Thymus (tissue), 11 donors: ENCODE data around the gene ST6GALNAC5. TPM values are rescaled to one million over a fixed set of nuclear protein-coding genes. Genes with fewer than 3 reads are reported as not detected.

Source experiments
- DNase-seq, 9 donors: peaks; one replicate each; pipeline ENCODE4 v3.0.0-alpha.2; 2013; ENCODE audit warnings: low spot score in 9 of 9, low read depth in 6 of 9, missing footprints in 1 of 9
- H3K27ac ChIP-seq, 2 donors: one replicate each; pipeline ENCODE4 v1.5.1; 2013; ENCODE audit warnings: control low read depth in 1 of 2, low read depth in 1 of 2, low read length in 1 of 2, mild to moderate bottlenecking in 1 of 2, moderate library complexity in 1 of 2
- H3K27me3 ChIP-seq, 2 donors: one replicate each; pipeline ENCODE4 v1.5.1; 2013; ENCODE audit warnings: low read length in 1 of 2; ENCODE audit not compliant: control insufficient read depth in 2 of 2, insufficient read depth in 1 of 2
- H3K36me3 ChIP-seq, 2 donors: one replicate each; pipeline ENCODE4 v1.5.1; 2013; ENCODE audit warnings: low read length in 1 of 2, mild to moderate bottlenecking in 1 of 2, moderate library complexity in 1 of 2; ENCODE audit not compliant: control insufficient read depth in 2 of 2, insufficient read depth in 2 of 2
- H3K4me1 ChIP-seq, 2 donors: one replicate each; pipeline ENCODE4 v1.5.1; 2013; ENCODE audit warnings: low read length in 2 of 2; ENCODE audit not compliant: control insufficient read depth in 2 of 2, insufficient read depth in 2 of 2
- H3K4me3 ChIP-seq, 2 donors: one replicate each; pipeline ENCODE4 v1.5.1; 2013; ENCODE audit warnings: low read length in 2 of 2, control low read depth in 1 of 2, mild to moderate bottlenecking in 1 of 2
- H3K9me3 ChIP-seq, 2 donors: one replicate each; pipeline ENCODE4 v1.5.1; 2013; ENCODE audit warnings: low read length in 1 of 2, mild to moderate bottlenecking in 1 of 2; ENCODE audit not compliant: control insufficient read depth in 2 of 2, insufficient read depth in 1 of 2
- WGBS: extraction: QIAGEN DNeasy Blood & Tissue Kit; methylation state at CpG from one replicate; pipeline ENCODE4 v1.1.7; 2013; 5-methylcytosine and 5-hydroxymethylcytosine counted together
- polyA plus RNA-seq: library from polyadenylated mRNA; stranded (reverse); fragments of 200-250 nt; gene quantifications from one replicate; pipeline ENCODE4 v1.2.3, GENCODE V29; 2013
- total RNA-seq: library from RNA; stranded (reverse); fragments of 120-200 nt; gene quantifications from one replicate; pipeline ENCODE4 v1.2.4, GENCODE V29; 2013
- donor health status: healthy.

ST6GALNAC5 gene
- total and polyA plus RNA-seq, 2 donors: 0.34 to 1.4 TPM

DNA sequence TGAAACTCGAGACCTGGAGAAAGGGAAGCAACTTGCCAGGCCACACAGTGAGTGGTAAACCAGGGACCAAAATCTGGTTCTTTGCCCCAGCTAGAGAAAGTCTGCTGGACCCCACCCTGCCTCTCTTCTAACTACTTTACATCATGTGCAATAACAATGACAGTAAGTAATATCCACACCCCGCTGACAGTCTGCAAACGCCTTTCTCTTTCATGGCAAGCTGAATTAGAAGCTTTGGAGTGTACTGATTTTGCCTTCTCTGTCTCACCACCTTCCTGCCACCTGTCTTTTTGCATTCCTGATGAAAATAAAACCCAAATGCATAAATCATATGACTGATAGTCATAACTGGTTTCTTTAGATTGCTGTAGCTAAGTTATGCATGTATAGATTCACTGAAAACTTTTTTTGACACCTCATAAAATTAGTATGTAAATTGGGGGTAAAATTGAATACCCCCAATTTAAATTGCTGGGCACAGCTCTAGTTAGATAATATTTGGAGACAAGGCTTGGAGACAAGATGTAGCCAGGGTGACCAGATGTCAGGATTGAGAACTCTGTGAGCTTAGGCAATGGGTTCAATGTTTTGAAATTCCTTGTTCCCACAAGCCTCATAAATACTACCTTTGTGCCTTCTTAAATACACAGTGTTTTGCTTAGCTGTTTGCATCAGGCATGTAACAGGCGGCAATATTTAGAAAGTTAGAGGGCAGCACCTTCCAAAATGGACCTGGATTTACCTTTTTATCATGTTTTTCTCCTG lies 73.5 kb downstream of the ST6GALNAC5 start:
- Histone ChIP-seq H3K4me3 (no peak overlapping the region), H3K9me3 (no peaks in the 10 kb centered on the region), H3K27me3 (no peaks in the 10 kb centered on the region), H3K27ac (peak overlapping the region in 1 of 2 donors; percentile 61), H3K36me3 (no peaks in the 10 kb centered on the region), H3K4me1 (peaks cover 0 to 2% of the 10 kb centered on the region in 2 donors)
- 89% methylated on average over 4 of the region's 4 CpGs for WGBS
- no peak for DNase-seq

GRCh38 chr1:76942549-76942948 lies 75.3 kb downstream of the ST6GALNAC5 start:
- Histone ChIP-seq H3K27me3 (no peaks in the 10 kb centered on the region), H3K4me3 (no peak overlapping the region), H3K9me3 (no peaks in the 10 kb centered on the region), H3K27ac (no peak overlapping the region), H3K36me3 (no peaks in the 10 kb centered on the region), H3K4me1 (peaks cover 0 to 2% of the 10 kb centered on the region in 2 donors)
- WGBS: 86% methylated on average over 2 of the region's 2 CpGs
- no peak for DNase-seq

GRCh38 chr1:76944942-76945341 lies 77.7 kb downstream of the ST6GALNAC5 start:
- Histone ChIP-seq H3K27ac (no peak overlapping the region), H3K27me3 (no peaks in the 10 kb centered on the region), H3K4me1 (no peaks in the 10 kb centered on the region), H3K9me3 (no peaks in the 10 kb centered on the region), H3K4me3 (no peak overlapping the region), H3K36me3 (no peaks in the 10 kb centered on the region)
- DNase-seq: no peak
- 95% methylated on average over 2 of the region's 2 CpGs for WGBS

GRCh38 chr1:76948846-76949245 lies 81.6 kb downstream of the ST6GALNAC5 start:
- no peak overlapping the region for H3K4me3 ChIP-seq
- no peaks in the 10 kb centered on the region for H3K36me3 ChIP-seq
- DNase-seq: no peak

GRCh38 chr1:76949503-76949902 lies 82.2 kb downstream of the ST6GALNAC5 start:
- Histone ChIP-seq H3K4me1 (no peaks in the 10 kb centered on the region), H3K9me3 (no peaks in the 10 kb centered on the region), H3K27me3 (no peaks in the 10 kb centered on the region), H3K4me3 (no peak overlapping the region), H3K36me3 (no peaks in the 10 kb centered on the region), H3K27ac (no peak overlapping the region)
- 89% methylated on average over 3 of the region's 3 CpGs for WGBS
- DNase-seq: no peak

More at GRCh38 chr1:76948846-76949245, 81.6 kb downstream of the ST6GALNAC5 start:
- no peaks in the 10 kb centered on the region for H3K27me3 ChIP-seq
- no peaks in the 10 kb centered on the region for H3K4me1 ChIP-seq
- H3K9me3 ChIP-seq: no peaks in the 10 kb centered on the region
- no peak overlapping the region for H3K27ac ChIP-seq

GRCh38 chr1:76950306-76950705 lies 83.0 kb downstream of the ST6GALNAC5 start:
- Histone ChIP-seq H3K36me3 (no peaks in the 10 kb centered on the region), H3K27ac (no peak overlapping the region), H3K27me3 (no peaks in the 10 kb centered on the region), H3K9me3 (no peaks in the 10 kb centered on the region), H3K4me1 (no peaks in the 10 kb centered on the region), H3K4me3 (no peak overlapping the region)
- DNase-seq: no peak
- WGBS: 96% methylated on average over 2 of the region's 2 CpGs

DNA sequence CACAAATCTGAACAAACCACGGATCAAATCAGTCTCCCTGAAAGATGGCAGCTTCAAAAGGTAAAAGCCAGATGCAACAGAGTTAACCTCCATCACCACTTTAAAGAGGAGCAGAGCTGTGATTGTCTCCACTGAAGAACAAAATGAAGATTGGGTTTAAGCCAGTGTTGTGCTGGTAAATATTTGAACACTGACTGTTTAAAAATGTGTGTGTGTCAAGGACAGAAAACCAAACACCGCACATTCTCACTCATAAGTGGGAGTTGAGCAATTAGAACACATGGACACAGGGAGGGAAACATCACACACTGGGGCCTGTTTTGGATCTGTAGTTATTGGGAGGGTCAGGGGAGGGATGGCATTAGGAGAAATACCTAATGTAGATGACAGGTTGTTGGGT lies 83.9 kb downstream of the ST6GALNAC5 start:
- Histone ChIP-seq H3K9me3 (no peaks in the 10 kb centered on the region), H3K4me1 (no peaks in the 10 kb centered on the region), H3K36me3 (no peaks in the 10 kb centered on the region), H3K4me3 (no peak overlapping the region), H3K27ac (no peak overlapping the region), H3K27me3 (no peaks in the 10 kb centered on the region)
- WGBS: 96% methylated on average over 2 of the region's 2 CpGs
- no peak for DNase-seq

- DNase-seq: no peak
- H3K27me3 ChIP-seq: no peaks in the 10 kb centered on the region
- no peak overlapping the region for H3K27ac ChIP-seq
- no peak overlapping the region for H3K4me3 ChIP-seq
- no peaks in the 10 kb centered on the region for H3K4me1 ChIP-seq
- H3K36me3 ChIP-seq: no peaks in the 10 kb centered on the region
- H3K9me3 ChIP-seq: no peaks in the 10 kb centered on the region
These were observed 88.4 kb downstream of the ST6GALNAC5 start for GRCh38 chr1:76955652-76956051.

DNA sequence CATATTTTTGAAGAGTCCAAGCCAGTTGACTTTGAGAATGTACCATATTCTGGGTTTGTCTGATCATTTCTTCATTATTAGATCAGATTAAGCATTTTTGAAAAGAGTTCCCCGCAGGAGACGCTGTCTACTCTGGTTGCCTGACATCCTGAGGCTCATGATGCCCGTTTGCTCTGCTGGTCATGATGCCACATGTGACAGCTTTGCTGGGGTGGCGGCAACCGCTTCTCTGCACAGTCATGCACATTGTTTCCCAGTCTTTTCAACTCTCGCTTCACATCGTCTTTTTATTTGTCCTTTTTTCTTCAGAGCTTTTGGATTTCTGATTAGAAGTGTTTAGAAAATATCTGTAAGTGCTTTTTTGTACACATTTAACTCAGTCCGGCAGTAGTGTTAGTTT lies 90.7 kb downstream of the ST6GALNAC5 start:
- Histone ChIP-seq H3K4me1 (no peaks in the 10 kb centered on the region), H3K4me3 (no peak overlapping the region), H3K27ac (no peak overlapping the region), H3K36me3 (no peaks in the 10 kb centered on the region), H3K9me3 (no peaks in the 10 kb centered on the region), H3K27me3 (no peaks in the 10 kb centered on the region)
- 96% methylated on average over 8 of the region's 8 CpGs for WGBS
- no peak for DNase-seq
